GM12865 (cell line): ENCODE measurements around the gene KRT85.

Experiments
- DNase-seq: peaks from one replicate; pipeline ENCODE4 v3.0.0; 2010; ENCODE audit warnings: low read depth
- H3K4me3 ChIP-seq: 2 replicates; pipeline ENCODE4 v1.5.1; 2011; ENCODE audit warnings: mild to moderate bottlenecking, low read depth, low read length, control low read depth
- TF ChIP-seq, protein P1 (sequence below): IDR thresholded peaks from 2 replicates; pipeline ENCODE4 v1.5.1; 2011; ENCODE audit warnings: low read length, control low read depth, low read depth, inconsistent platforms; ENCODE audit not compliant: insufficient read depth; ENCODE audit errors: missing control alignments

Gene KRT85

DNA sequence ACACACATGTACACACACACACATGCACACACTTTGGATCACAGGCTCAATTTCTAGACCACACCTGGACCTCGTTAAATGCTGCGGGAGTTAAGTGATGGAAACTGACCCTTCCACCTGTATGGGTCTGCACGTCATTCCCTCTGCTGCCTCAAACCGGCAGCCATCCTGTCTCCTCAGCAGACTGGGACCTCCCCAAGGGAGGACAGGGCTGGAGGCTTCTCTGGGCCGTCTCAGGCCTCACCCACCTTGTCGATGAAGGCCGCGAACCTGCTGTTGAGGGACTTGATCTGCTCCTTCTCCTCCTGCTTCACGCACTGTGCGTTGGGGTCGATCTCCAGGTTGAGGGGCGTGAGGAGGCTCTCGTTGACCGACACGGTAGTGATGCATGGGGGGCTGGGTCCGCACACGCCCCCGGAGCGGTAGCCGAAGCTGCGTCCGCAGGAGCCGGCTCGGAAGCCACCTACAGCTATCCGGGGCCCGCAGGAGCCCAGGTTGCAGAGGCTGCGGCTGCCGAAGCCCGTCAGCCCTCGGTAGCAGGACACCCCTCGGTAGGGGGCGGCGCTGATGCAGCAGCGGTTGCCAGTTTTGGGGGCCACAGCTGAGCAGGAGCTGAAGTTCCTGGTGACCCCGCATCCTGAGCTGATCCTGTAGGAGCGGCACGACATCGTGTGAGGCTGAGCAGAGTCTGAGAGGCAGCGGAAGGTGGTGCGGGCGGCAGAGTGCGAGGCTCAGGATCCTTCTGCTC, at the start of gene KRT85:
TSS of gene KRT85 (minus strand) at position 744 of the 748 bp plus-strand sequence. CDS start at position 668, 76 bp downstream.
- no peak within 1 kb of the TSS for H3K4me3 ChIP-seq
- DNase-seq = no peak
- TF ChIP-seq, protein P1, sequence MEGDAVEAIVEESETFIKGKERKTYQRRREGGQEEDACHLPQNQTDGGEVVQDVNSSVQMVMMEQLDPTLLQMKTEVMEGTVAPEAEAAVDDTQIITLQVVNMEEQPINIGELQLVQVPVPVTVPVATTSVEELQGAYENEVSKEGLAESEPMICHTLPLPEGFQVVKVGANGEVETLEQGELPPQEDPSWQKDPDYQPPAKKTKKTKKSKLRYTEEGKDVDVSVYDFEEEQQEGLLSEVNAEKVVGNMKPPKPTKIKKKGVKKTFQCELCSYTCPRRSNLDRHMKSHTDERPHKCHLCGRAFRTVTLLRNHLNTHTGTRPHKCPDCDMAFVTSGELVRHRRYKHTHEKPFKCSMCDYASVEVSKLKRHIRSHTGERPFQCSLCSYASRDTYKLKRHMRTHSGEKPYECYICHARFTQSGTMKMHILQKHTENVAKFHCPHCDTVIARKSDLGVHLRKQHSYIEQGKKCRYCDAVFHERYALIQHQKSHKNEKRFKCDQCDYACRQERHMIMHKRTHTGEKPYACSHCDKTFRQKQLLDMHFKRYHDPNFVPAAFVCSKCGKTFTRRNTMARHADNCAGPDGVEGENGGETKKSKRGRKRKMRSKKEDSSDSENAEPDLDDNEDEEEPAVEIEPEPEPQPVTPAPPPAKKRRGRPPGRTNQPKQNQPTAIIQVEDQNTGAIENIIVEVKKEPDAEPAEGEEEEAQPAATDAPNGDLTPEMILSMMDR = no peak

GRCh38 chr12:52416795-52417194, 49.5 kb upstream of the KRT85 start:
- DNase-seq = no peak
- no peak overlapping the region for H3K4me3 ChIP-seq
- TF ChIP-seq, protein P1 = no peak

GRCh38 chr12:52415870-52416750, 48.8 kb upstream of the KRT85 start:
- H3K4me3 ChIP-seq = no peak overlapping the region
- TF ChIP-seq, protein P1 = no peak
- DNase-seq = no peak

- TF ChIP-seq, protein P1 = no peak
- no peak overlapping the region for H3K4me3 ChIP-seq
- DNase-seq = no peak
Observed at GRCh38 chr12:52414936-52415335, 47.7 kb upstream of the KRT85 start.

- DNase-seq = no peak
- TF ChIP-seq, protein P1 = no peak
- H3K4me3 ChIP-seq = no peak overlapping the region
Observed at GRCh38 chr12:52413782-52414345, 46.6 kb upstream of the KRT85 start.

DNA sequence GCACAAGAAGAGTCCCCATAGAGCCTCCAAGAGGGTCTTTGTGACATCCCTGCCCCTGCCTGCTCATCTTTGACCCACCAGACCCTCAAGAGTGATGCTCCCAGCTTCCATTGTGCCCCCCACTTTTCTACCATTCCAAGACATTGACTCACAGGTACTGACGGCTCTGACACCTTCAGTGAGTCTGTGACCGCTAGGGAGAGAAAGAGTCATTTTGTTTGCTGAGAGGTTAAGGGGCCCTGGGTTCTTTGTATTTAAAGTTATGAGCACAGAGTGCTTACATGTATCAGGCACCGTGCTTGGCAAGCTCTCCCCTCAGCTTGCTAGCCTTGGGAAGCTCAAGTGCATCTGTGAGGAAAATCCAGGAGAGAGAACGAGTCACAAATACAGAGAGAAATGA, 45.9 kb upstream of the KRT85 start:
- H3K4me3 ChIP-seq = no peak overlapping the region
- no peak for DNase-seq
- TF ChIP-seq, protein P1 = no peak
